Lower leg skin (tissue), 3 donors: ENCODE results near the gene VWA1.

ENCODE experiments used
- CTCF ChIP-seq, 3 donors: fragments of 450-650 bp; IDR thresholded peaks; one replicate each; pipeline ENCODE4 v1.5.1; 2016; ENCODE audit warnings: antibody characterized with exemption in 3 of 3, mild to moderate bottlenecking in 3 of 3, moderate library complexity in 2 of 3
- POLR2A ChIP-seq, 2 donors: fragments of 450-650 bp; IDR thresholded peaks; one replicate each; pipeline ENCODE4 v1.6.1; 2016 to 2017; ENCODE audit warnings: antibody characterized with exemption in 2 of 2, mild to moderate bottlenecking in 1 of 2, moderate library complexity in 1 of 2

- no peak for TF ChIP-seq CTCF (IDR thresholded peaks at IDR 0.05)
- TF ChIP-seq POLR2A (IDR thresholded peaks at IDR 0.05) = no peak
These were observed 33.2 kb upstream of the VWA1 start for GRCh38 chr1:1402072-1402900.
